Endothelial cell of umbilical vein (primary cell): Measurements from ENCODE around the gene MAP3K1. TPM values are rescaled to one million over a fixed set of nuclear protein-coding genes. Genes with fewer than 3 reads are reported as not detected.

Experiments
- BruUV-seq: library from RNA; stranded (reverse); fragments of 400-500 nt; replicated peaks from 2 replicates; lab custom pipeline; 2021; lab: Mats Ljungman, UMichigan
- CTCF ChIA-PET: fragments of 300-600, 350-600 bp; sonication (Branson Sonifier 250); formaldehyde crosslinking; loops from one replicate; lab custom pipeline; 2021; ENCODE audit warnings: antibody characterized with exemption, inconsistent platforms; lab: Charles Lee
- POLR2A ChIA-PET: fragments of 300-600, 350-600 bp; sonication (Branson Sonifier 250); formaldehyde crosslinking; loops from one replicate; lab custom pipeline; 2021; ENCODE audit warnings: antibody characterized with exemption, inconsistent platforms; lab: Charles Lee
- DNase-seq: peaks from one replicate; pipeline ENCODE4 v3.0.0-alpha.2; 2011; ENCODE audit warnings: low read depth, low spot score
- FAIRE-seq: peaks from 2 replicates; lab custom pipeline; 2011; peaks lifted over from hg19 to GRCh38; lab: Jason Lieb, UNC
- H2AFZ ChIP-seq: 2 replicates; pipeline ENCODE4 v1.6.0; 2012; ENCODE audit warnings: low read depth, low read length, control low read depth, inconsistent platforms
- H3K27ac ChIP-seq: 2 replicates; pipeline ENCODE4 v1.5.1; 2011; ENCODE audit warnings: low read depth, mild to moderate bottlenecking, control low read depth, low read length, moderate library complexity; ENCODE audit not compliant: insufficient read depth
- H3K27me3 ChIP-seq, 2 experiments: 2 replicates each; pipeline versions ENCODE4 v1.6.0 to v1.6.1; 2011; ENCODE audit warnings: low read length in 2 of 2, mixed read lengths in 1 of 2; ENCODE audit not compliant: control insufficient read depth in 2 of 2, insufficient read depth in 2 of 2
- H3K36me3 ChIP-seq, 2 experiments: 2 replicates in 1 of 2; 3 replicates in 1 of 2; pipeline ENCODE4 v1.5.1; 2011; ENCODE audit warnings: low read length in 2 of 2, mild to moderate bottlenecking in 1 of 2, moderate library complexity in 1 of 2; ENCODE audit not compliant: control insufficient read depth in 2 of 2, insufficient read depth in 2 of 2; ENCODE audit errors: extremely low read depth in 1 of 2
- H3K4me1 ChIP-seq: 3 replicates; pipeline ENCODE4 v1.5.1; 2011; ENCODE audit warnings: mild to moderate bottlenecking, low read length; ENCODE audit not compliant: control insufficient read depth, insufficient read depth; ENCODE audit errors: extremely low read depth
- H3K4me2 ChIP-seq: 2 replicates; pipeline ENCODE4 v1.6.1; 2011; ENCODE audit warnings: low read length, control low read depth, mixed read lengths; ENCODE audit not compliant: insufficient read depth
- H3K4me3 ChIP-seq, 3 experiments: fragments of 200-600 bp in 1 of 3; sonication (generic), shearing (Covaris generic) in 1 of 3; replicated peaks in 1 of 3; 2 replicates each; pipeline ENCODE4 v1.5.1; 2011 to 2016; ENCODE audit warnings: control low read depth in 3 of 3, low read length in 3 of 3, mild to moderate bottlenecking in 2 of 3, inconsistent platforms in 1 of 3, low read depth in 1 of 3, moderate library complexity in 1 of 3; ENCODE audit not compliant: insufficient read depth in 1 of 3
- H3K79me2 ChIP-seq: 2 replicates; pipeline ENCODE4 v1.6.0; 2012; ENCODE audit warnings: low read length, inconsistent platforms; ENCODE audit not compliant: control insufficient read depth, insufficient read depth
- H3K9ac ChIP-seq: replicated peaks from 2 replicates; pipeline ENCODE3; 2011; ENCODE audit warnings: low read length, control low read depth; ENCODE audit not compliant: insufficient read depth; ENCODE audit errors: extremely low read depth
- H3K9me1 ChIP-seq: replicated peaks from 3 replicates; pipeline ENCODE4 v1.6.0; 2011; ENCODE audit warnings: mild to moderate bottlenecking, low read length; ENCODE audit not compliant: control insufficient read depth, insufficient read depth; ENCODE audit errors: extremely low read depth
- H3K9me3 ChIP-seq: replicated peaks from 2 replicates; pipeline ENCODE4 v1.5.1; 2012; ENCODE audit warnings: low read length, inconsistent platforms; ENCODE audit not compliant: control insufficient read depth, insufficient read depth
- H4K20me1 ChIP-seq: replicated peaks from 2 replicates; pipeline ENCODE3; 2011; ENCODE audit warnings: mild to moderate bottlenecking, low read length; ENCODE audit not compliant: control insufficient read depth, insufficient read depth; ENCODE audit errors: extremely low read depth
- EZH2 ChIP-seq: IDR thresholded peaks from 2 replicates; pipeline ENCODE4 v1.6.1; 2012; ENCODE audit warnings: borderline replicate concordance, low read depth, mild to moderate bottlenecking, moderate library complexity, low read length, inconsistent platforms; ENCODE audit not compliant: severe bottlenecking
- FOS ChIP-seq: IDR thresholded peaks from 2 replicates; pipeline ENCODE4 v1.6.1; 2011; ENCODE audit warnings: mild to moderate bottlenecking, low read length, moderate library complexity, borderline replicate concordance; ENCODE audit not compliant: insufficient read depth
- GATA2 ChIP-seq: IDR thresholded peaks from 2 replicates; pipeline ENCODE4 v1.7.0; 2011; ENCODE audit warnings: low read depth, mild to moderate bottlenecking, moderate library complexity, mixed read lengths, low read length; ENCODE audit not compliant: insufficient read length, insufficient read depth
- JUN ChIP-seq: IDR thresholded peaks from 2 replicates; pipeline ENCODE4 v1.6.1; 2011; ENCODE audit warnings: borderline replicate concordance, low read depth; ENCODE audit not compliant: insufficient read length, insufficient read depth
- MYC ChIP-seq: IDR thresholded peaks from one replicate; pipeline ENCODE4 v1.6.1; 2011; ENCODE audit warnings: mild to moderate bottlenecking, low read depth, low read length
- POLR2A ChIP-seq: IDR thresholded peaks from 2 replicates; pipeline ENCODE4 v1.6.1; 2012; ENCODE audit warnings: low read depth, mild to moderate bottlenecking, control low read depth, low read length
- POLR2AphosphoS5 ChIP-seq: IDR thresholded peaks from 2 replicates; pipeline ENCODE4 v1.6.1; 2012; ENCODE audit warnings: low read depth, mild to moderate bottlenecking, control low read depth, low read length, moderate library complexity; ENCODE audit not compliant: insufficient read depth
- dilution Hi-C: fragments of 300-500 bp; cut with MboI; formaldehyde crosslinking; loops from one replicate; pipeline ENCODE4 v1.15.0; 2019; ENCODE audit warnings: low sequenced_read_pairs; ENCODE audit not compliant: extremely low pct_ligation_motif_present
- intact Hi-C: fragments of 100-400 bp; cut with micrococcal nuclease; formaldehyde crosslinking; loops from one replicate; pipeline ENCODE4 v1.10.0; 2022
- polyA plus RNA-seq, 4 experiments: library from polyadenylated mRNA; depleted of rRNA in 3 of 4; stranded (reverse) in 3 of 4; unstranded in 1 of 4; fragments of >200 nt; gene quantifications; 2 replicates each; pipeline versions ENCODE4 v1.2.1 to v1.2.3, GENCODE V29; 2011 to 2012; ENCODE audit warnings: missing spikeins in 1 of 4
- total RNA-seq: library from RNA; stranded (reverse); gene quantifications from 2 replicates; pipeline ENCODE4 v1.2.3, GENCODE V29; 2021
- TF ChIP-seq, protein P1 (sequence below): IDR thresholded peaks from 2 replicates; pipeline ENCODE4 v1.6.1; 2011; ENCODE audit not compliant: insufficient read depth, insufficient read length
- TF ChIP-seq, protein P2 (sequence below), 2 donors: IDR thresholded peaks; 1 replicate in 1 of 2; 2 replicates in 1 of 2; pipeline ENCODE4 v1.5.1; 2011; ENCODE audit warnings: low read length in 2 of 2, mild to moderate bottlenecking in 2 of 2, moderate library complexity in 2 of 2, control low read depth in 1 of 2, inconsistent platforms in 1 of 2, low read depth in 1 of 2; ENCODE audit not compliant: insufficient read depth in 1 of 2; ENCODE audit errors: extremely low read depth in 1 of 2

The MAP3K1 gene
- total and polyA plus RNA-seq, 2 donors (not counting 3 experiments of a cell fraction or from before 2014, with no cell fraction given): 5.7 to 14.4 TPM

DNA sequence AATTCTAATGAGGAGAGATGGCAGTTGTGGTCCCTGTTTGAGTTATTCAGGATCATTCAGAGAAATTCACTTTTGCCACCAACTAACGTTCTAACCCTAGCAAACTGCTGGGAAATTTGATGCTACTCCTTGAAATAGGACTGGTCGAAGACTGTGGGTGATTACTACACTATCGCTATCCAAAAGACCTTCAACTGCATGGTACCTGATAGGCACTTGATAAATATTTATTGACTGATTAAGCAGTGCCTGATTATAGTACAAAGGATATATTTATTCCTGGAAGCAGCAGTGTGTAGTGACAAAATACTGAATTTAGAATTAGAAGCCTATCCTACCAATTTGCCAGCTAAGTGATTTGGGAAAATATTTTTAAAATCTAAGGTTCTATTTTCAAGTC, 14.1 kb upstream of the MAP3K1 start:
- Histone ChIP-seq H3K4me3 (no peak overlapping the region), H3K79me2 (no peaks in the 10 kb centered on the region), H3K4me1 (no peaks in the 10 kb centered on the region), H4K20me1 (no peaks in the 10 kb centered on the region), H3K9ac (no peak overlapping the region), H3K27me3 (peaks cover 7 to 9% of the 10 kb centered on the region in 2 experiments), H3K36me3 (no peaks in the 10 kb centered on the region), H3K9me3 (no peaks in the 10 kb centered on the region), H3K9me1 (no peaks in the 10 kb centered on the region), H3K27ac (no peak overlapping the region), H3K4me2 (no peak overlapping the region), H2AFZ (no peak overlapping the region)
- POLR2A ChIA-PET: no interaction called here
- FAIRE-seq: no peak
- intact Hi-C loops (no loop called here), dilution Hi-C loops (no loop called here)
- no peak for DNase-seq
- no peak for TF ChIP-seq JUN
- TF ChIP-seq EZH2: no peak
- no peak for TF ChIP-seq POLR2AphosphoS5
- TF ChIP-seq MYC: no peak
- no peak for TF ChIP-seq FOS
- TF ChIP-seq GATA2: no peak
- TF ChIP-seq, protein P1, sequence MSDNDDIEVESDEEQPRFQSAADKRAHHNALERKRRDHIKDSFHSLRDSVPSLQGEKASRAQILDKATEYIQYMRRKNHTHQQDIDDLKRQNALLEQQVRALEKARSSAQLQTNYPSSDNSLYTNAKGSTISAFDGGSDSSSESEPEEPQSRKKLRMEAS: no peak
- no peak for TF ChIP-seq POLR2A
- TF ChIP-seq, protein P2, sequence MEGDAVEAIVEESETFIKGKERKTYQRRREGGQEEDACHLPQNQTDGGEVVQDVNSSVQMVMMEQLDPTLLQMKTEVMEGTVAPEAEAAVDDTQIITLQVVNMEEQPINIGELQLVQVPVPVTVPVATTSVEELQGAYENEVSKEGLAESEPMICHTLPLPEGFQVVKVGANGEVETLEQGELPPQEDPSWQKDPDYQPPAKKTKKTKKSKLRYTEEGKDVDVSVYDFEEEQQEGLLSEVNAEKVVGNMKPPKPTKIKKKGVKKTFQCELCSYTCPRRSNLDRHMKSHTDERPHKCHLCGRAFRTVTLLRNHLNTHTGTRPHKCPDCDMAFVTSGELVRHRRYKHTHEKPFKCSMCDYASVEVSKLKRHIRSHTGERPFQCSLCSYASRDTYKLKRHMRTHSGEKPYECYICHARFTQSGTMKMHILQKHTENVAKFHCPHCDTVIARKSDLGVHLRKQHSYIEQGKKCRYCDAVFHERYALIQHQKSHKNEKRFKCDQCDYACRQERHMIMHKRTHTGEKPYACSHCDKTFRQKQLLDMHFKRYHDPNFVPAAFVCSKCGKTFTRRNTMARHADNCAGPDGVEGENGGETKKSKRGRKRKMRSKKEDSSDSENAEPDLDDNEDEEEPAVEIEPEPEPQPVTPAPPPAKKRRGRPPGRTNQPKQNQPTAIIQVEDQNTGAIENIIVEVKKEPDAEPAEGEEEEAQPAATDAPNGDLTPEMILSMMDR (IDR thresholded peaks at IDR 0.05; ENCODE audit: extremely low read depth in 1 of 2, insufficient read depth in 1 of 2, low read depth in 1 of 2, low read length in 2 of 2): no peak
- BruUV-seq: no TSS peak
- CTCF ChIA-PET: no interaction called here
